Uterus (tissue), 4 donors: Measurements from ENCODE around the gene CDC42SE2. TPM values are rescaled to one million over a fixed set of nuclear protein-coding genes. Genes with fewer than 3 reads are reported as not detected.
A peak's percentile ranks its signal among the peaks of the same experiment; 100 is the strongest.

Experiments
- DNase-seq, 2 donors: peaks; one replicate each; pipeline ENCODE4 v3.0.0-alpha.2; 2019 to 2020
- H3K27ac ChIP-seq, 2 donors: fragments of 200-600 bp; sonication (generic); 1 replicate in 1 of 2; 2 replicates in 1 of 2; pipeline ENCODE4 v1.5.1; 2016 to 2018
- H3K27me3 ChIP-seq, 2 donors: fragments of 200-600 bp; sonication (generic); one replicate each; pipeline ENCODE4 v1.5.1; 2018 to 2019; ENCODE audit warnings: control low read depth in 1 of 2
- H3K36me3 ChIP-seq, 2 donors: fragments of 200-600 bp; sonication (generic); one replicate each; pipeline ENCODE4 v1.5.1; 2019; ENCODE audit warnings: control low read depth in 1 of 2
- H3K4me1 ChIP-seq, 2 donors: fragments of 200-600 bp; sonication (generic); one replicate each; pipeline ENCODE4 v1.5.1; 2018 to 2019; ENCODE audit warnings: control low read depth in 1 of 2
- H3K4me3 ChIP-seq, 2 donors: fragments of 200-600 bp; sonication (generic); 1 replicate in 1 of 2; 2 replicates in 1 of 2; pipeline ENCODE4 v1.5.1; 2018 to 2019; ENCODE audit warnings: mild to moderate bottlenecking in 1 of 2
- H3K9me3 ChIP-seq, 2 donors: fragments of 200-600 bp; sonication (generic); one replicate each; pipeline ENCODE4 v1.5.1; 2019; ENCODE audit warnings: control low read depth in 1 of 2
- CTCF ChIP-seq, 4 experiments: fragments of 200-600 bp in 2 of 4; fragments of 450-650 bp in 2 of 4; sonication (generic) in 2 of 4; IDR thresholded peaks; one replicate each; pipeline ENCODE4 v1.5.1; 2016 to 2019; ENCODE audit warnings: antibody characterized with exemption in 4 of 4, mild to moderate bottlenecking in 2 of 4, moderate library complexity in 1 of 4
- POLR2A ChIP-seq, 2 donors: fragments of 450-650 bp; IDR thresholded peaks; one replicate each; pipeline ENCODE4 v1.6.1; 2016; ENCODE audit warnings: antibody characterized with exemption in 2 of 2, mild to moderate bottlenecking in 1 of 2, moderate library complexity in 1 of 2
- intact Hi-C: fragments of 100-400 bp; cut with DNase I; formaldehyde crosslinking; loops from one replicate; pipeline ENCODE4 v1.15.1; 2023; ENCODE audit warnings: low total_unique reads
- total RNA-seq, 4 donors: library from RNA; depleted of rRNA in 3 of 4; stranded (reverse); fragments of >200 nt in 3 of 4; gene quantifications; one replicate each; pipeline versions ENCODE4 v1.1.0 to v1.2.4, GENCODE V29; 2014 to 2023
- donor health status: DM: yes; HTN: yes; CAD: no.

The CDC42SE2 gene
- total RNA-seq, 4 donors from 2014 or later = 4.6 to 62.8 (median 21.9) TPM

- no peaks in the 10 kb centered on the region for H3K27me3 ChIP-seq
- DNase-seq = no peak
- H3K9me3 ChIP-seq = no peaks in the 10 kb centered on the region
- H3K4me3 ChIP-seq = no peak overlapping the region
- no peak overlapping the region for H3K27ac ChIP-seq
- no peaks in the 10 kb centered on the region for H3K36me3 ChIP-seq
- no peaks in the 10 kb centered on the region for H3K4me1 ChIP-seq
- intact Hi-C loops = no loop called here
- TF ChIP-seq POLR2A (IDR thresholded peaks at IDR 0.05) (no peak), CTCF (IDR thresholded peaks at IDR 0.05) (no peak)
These were observed 117.9 kb downstream of the CDC42SE2 start for GRCh38 chr5:131381777-131382176.

- H3K4me1 ChIP-seq = no peaks in the 10 kb centered on the region
- intact Hi-C loops = no loop called here
- no peak for DNase-seq
- no peaks in the 10 kb centered on the region for H3K27me3 ChIP-seq
- H3K36me3 ChIP-seq = no peaks in the 10 kb centered on the region
- no peak overlapping the region for H3K27ac ChIP-seq
- TF ChIP-seq POLR2A (IDR thresholded peaks at IDR 0.05) (no peak), CTCF (IDR thresholded peaks at IDR 0.05) (peak in 2 of 4 experiments; percentile 13 to 14)
- no peak overlapping the region for H3K4me3 ChIP-seq
- no peaks in the 10 kb centered on the region for H3K9me3 ChIP-seq
These were observed 118.8 kb downstream of the CDC42SE2 start for GRCh38 chr5:131382407-131383395.

GRCh38 chr5:131384173-131384572, 120.3 kb downstream of the CDC42SE2 start:
- H3K4me3 ChIP-seq = no peak overlapping the region
- intact Hi-C loops = no loop called here
- no peak for DNase-seq
- no peaks in the 10 kb centered on the region for H3K9me3 ChIP-seq
- no peaks in the 10 kb centered on the region for H3K4me1 ChIP-seq
- H3K27ac ChIP-seq = no peak overlapping the region
- no peaks in the 10 kb centered on the region for H3K27me3 ChIP-seq
- H3K36me3 ChIP-seq = no peaks in the 10 kb centered on the region
- TF ChIP-seq POLR2A (IDR thresholded peaks at IDR 0.05) (no peak), CTCF (IDR thresholded peaks at IDR 0.05) (no peak)

GRCh38 chr5:131384616-131385214, 120.9 kb downstream of the CDC42SE2 start:
- Histone ChIP-seq H3K27ac (no peak overlapping the region), H3K36me3 (no peaks in the 10 kb centered on the region), H3K4me1 (no peaks in the 10 kb centered on the region), H3K27me3 (no peaks in the 10 kb centered on the region), H3K4me3 (no peak overlapping the region), H3K9me3 (no peaks in the 10 kb centered on the region)
- no peak for TF ChIP-seq CTCF (IDR thresholded peaks at IDR 0.05)
- no peak for TF ChIP-seq POLR2A (IDR thresholded peaks at IDR 0.05)
- no peak for DNase-seq
- intact Hi-C loops = no loop called here

- Histone ChIP-seq H3K9me3 (no peaks in the 10 kb centered on the region), H3K27ac (no peak overlapping the region), H3K27me3 (no peaks in the 10 kb centered on the region), H3K4me1 (no peaks in the 10 kb centered on the region), H3K36me3 (no peaks in the 10 kb centered on the region), H3K4me3 (no peak overlapping the region)
- TF ChIP-seq CTCF (IDR thresholded peaks at IDR 0.05) (no peak), POLR2A (IDR thresholded peaks at IDR 0.05) (no peak)
- DNase-seq = no peak
- intact Hi-C loops = no loop called here
These were observed 122.3 kb downstream of the CDC42SE2 start for GRCh38 chr5:131386124-131386523.
